Frontal cortex (tissue), 4 donors: ENCODE measurements around the gene ENOX1. TPM values are rescaled to one million over a fixed set of nuclear protein-coding genes. Genes with fewer than 3 reads are reported as not detected.
A peak's percentile ranks its signal among the peaks of the same experiment; 100 is the strongest.

Source experiments
- DNase-seq, 2 donors: peaks; one replicate each; pipeline ENCODE4 v3.0.0; 2012; ENCODE audit warnings: low spot score in 2 of 2
- FAIRE-seq: peaks from 2 replicates; lab custom pipeline; 2012; peaks lifted over from hg19 to GRCh38; lab: Jason Lieb, UNC
- total RNA-seq: library from RNA; depleted of rRNA; stranded (reverse); fragments of >200 nt; gene quantifications from one replicate; pipeline ENCODE4 v1.2.3, GENCODE V29; 2014
- donor health status: control.
- donor health status: control.
- donor health status: control.

The ENOX1 gene
- total RNA-seq, 1 donor from 2014 or later, result 50.5 TPM

DNA sequence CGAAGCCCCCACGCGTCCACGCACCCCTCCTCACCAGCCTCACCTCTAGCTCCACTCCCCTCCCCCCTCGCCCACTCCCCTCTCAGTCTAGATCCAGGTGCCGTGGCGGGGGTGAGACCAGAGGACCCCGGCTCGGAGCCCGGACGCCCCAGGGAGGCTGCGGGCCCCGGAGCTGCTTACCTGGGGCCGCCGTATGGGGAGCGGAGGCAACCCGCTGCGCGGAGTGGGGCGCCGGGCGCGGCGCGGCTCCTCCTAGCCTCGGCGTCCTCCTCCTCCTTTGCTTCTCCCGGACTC, 353 bp downstream of the ENOX1 start:
- no peak for DNase-seq
- FAIRE-seq, result no peak

DNA sequence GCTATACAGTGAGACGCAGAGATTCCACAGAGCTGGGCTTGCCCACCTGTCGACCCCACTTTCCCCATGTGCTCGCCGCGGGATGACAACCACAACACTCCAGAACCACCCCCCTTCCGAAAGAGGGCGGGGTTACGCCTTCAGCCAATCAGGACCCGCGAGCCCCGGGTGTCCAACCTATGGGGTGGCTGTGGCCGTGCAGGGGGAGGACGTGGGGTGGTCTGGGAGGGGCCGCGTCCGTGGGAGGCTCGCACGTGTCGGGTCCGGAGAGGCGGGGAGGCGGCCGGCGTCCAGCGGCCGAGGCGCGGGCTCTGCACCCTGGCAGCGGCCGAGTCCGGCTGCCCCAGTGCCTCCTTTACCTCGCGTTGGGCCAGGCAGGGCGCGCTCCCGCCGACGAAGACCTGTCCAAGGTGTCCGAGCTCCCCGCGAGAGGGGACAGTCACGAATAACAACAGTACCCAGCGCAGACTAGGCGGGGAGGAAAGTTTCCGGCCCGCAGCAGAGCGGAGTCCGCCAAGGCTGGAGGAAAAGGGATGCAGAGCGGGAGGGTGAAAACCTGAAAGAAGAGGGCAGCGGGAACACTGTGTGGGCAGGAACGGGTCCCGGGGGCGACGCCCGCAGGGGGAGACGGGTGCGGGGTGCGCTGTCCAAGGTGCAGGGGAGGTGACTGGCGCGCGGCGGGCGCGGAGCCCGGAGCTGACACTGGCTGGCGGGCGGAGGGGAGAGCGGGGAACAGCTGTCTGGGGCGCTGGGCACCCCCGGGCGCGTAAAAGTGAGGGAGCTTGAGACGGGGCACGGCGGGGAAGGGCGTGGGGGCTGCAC, 911 bp downstream of the ENOX1 start:
- FAIRE-seq, result no peak

DNA sequence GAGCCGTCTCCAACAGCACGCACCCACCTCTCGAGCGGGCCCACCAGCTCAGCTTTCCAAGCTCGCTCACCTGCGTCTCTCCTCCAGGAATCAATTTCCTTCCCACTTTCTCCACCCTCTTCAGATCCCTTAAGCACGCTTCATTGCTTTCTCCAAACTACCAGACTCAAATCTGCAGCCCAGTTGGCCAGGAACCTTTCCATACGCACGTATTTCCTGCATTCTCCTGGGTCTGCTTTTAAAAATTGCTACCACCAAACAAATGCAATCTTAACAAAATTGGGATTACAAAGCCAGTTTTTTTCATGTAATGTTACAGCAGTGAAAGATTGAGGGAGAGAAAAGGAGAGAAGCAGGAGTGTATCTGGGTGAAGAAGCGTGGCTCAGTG, 1.5 kb downstream of the ENOX1 start:
- no peak for FAIRE-seq
- peak in 1 of 2 donors; percentile 22 for DNase-seq

More for the DNA sequence above, 911 bp downstream of the ENOX1 start:
- peak; percentile 76 to 80 for DNase-seq

DNA sequence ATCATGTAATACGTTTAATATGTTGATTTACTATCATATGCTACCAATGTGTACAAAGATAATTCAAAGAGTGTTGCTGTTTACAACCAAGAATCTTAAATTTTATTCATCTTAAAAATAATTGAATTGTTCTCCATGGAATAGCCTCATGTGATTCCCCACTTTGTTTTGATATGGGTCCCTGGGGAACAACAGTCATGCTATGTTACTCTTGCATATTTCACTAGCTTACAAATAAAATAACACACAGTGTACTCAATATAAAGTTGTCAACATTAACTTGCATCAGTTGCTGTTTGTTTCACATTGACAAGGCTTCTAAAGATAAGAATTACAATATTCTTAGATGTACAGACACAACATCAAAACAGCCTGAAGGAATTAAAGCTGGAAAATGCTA, 2.3 kb downstream of the ENOX1 start:
- DNase-seq (no peak), FAIRE-seq (no peak)

DNA sequence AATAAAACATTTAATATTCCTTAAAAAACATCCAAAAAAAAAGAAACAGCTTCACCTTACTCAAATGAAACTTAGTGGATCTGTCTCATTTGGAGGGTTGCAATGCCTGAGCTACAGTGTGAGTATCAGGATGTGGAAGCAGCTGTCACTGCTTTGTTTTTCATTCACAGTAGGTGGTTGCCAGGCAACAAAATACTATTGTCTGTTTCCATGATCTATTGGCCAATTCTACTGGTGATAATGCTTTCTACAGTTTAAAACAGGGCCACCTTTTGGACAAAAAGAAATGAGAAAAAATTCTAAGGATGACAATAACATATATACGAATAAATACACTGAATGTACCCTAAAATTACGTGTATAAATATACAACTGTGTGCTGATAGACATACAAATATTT, 3.0 kb downstream of the ENOX1 start:
- DNase-seq (peak in 1 of 2 donors; percentile 35), FAIRE-seq (no peak)

DNA sequence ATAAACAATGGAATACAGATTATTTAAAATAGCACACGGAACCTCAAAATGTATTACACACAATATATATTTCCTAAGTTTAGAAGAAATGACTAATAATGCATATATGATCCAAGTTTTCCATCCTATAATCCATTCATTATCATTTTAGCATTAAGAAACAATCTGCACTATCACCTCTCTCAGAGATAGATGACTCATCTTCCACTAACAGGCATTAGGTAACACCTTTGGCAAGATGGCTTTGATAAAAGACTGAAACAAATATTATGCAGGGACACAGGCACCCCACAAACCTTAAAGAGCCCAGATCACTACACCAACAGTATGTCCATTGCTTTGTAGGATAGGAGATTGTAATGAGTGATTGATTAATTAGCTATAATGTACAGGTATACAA, 4.1 kb downstream of the ENOX1 start:
- no peak for DNase-seq
- no peak for FAIRE-seq

DNA sequence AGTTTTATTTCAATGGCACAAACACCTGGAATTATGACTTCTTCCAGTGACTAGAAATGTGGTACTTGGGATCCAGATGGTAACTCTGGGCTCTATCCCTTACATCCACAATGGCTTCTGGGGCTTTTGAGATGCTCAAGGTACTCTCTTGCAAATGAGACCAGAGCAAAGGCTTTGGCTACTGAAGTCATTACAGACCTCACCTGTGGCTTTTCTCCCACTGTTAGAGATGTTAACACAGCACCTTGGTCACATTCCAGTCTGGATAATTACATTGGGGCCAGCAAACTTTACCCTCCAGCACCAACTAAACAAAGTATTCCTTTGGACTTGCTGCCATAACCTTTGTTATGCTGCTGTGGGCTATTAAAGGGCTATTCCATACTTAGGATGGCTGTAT, 6.1 kb downstream of the ENOX1 start:
- FAIRE-seq (no peak), DNase-seq (no peak)

DNA sequence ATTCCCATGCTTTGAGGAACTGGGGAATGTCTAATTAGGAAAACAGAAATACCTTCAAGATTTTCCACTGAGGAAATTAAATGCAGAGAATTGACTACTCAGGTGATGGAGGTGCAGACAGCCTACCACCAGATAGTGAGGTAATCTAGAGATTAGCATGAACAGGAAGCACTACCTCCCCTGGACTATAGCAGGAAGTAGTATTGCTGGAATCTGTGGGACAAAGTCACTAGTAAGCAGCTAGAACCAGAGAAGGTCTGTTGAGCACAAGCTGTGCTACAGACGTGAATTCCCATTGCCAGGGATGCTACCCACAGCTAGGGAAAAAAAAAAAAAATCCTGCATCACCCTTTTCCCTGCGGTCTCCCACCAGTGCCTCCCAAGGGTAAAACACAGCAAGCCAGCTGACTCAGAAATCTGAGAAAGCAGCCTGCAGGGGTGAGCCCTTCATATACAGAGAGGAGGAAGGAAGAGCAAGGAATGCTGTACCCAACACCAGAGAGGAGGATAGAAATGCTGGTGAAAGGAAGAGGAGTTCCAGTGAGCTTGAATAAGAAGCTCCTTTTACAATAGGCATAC, 10.2 kb downstream of the ENOX1 start:
- DNase-seq, result no peak
- FAIRE-seq, result no peak

DNA sequence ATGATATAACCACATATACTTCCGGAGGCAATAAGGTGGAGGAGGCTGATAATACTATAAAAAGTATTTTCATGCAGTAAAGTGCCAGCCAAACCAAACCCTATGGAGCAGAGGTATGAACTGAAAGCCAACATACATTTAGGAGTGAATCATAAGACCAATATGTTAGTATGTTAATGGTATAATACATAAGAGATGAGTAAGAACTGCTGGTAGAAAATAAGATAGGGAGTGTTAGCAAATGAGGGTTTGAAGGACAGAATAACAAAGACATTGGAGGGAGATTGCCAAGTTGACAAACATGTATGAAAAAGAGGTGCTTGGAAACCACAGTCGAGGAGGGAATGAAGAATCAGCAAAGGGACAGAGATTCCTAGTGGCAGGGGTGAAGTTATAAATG, 10.8 kb downstream of the ENOX1 start:
- FAIRE-seq, result no peak
- DNase-seq, result no peak

DNA sequence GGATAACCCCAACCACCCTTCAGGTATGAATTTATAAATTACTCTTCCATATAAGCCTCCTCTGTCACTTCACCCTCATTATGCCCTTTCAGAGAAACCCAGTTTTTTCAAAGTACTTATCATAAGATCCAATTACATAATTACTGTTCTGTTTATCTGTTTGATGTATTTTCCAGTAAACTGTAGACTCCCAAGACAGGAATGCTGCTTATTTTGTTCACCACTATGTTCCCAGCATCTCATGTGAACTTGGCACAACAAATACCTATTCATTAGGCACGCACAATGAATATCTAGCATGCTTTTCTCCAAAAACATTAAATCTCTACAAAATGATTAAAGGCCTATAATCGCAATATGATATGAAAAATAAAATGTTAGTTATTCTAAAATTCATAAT, 13.2 kb downstream of the ENOX1 start:
- DNase-seq, result no peak
- no peak for FAIRE-seq

DNA sequence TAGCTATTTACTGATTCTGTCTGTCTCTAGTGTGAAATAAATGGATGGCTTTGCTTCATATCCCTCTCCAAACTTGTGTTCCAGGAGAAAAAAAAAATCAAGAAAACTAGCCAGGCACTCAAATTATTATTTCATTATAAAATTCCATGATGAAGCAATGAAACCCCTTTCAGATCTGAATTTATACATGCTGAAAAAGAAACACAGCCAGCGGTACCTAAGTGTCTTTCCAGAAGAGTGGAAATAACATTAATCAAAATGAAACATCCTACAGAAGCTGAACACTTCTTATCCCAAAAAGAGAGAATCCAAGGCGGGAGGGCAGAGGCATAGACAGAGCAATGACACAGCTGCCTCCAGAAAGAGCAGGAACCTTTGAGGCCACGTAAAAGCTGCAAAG, 15.9 kb downstream of the ENOX1 start:
- FAIRE-seq (no peak), DNase-seq (no peak)

DNA sequence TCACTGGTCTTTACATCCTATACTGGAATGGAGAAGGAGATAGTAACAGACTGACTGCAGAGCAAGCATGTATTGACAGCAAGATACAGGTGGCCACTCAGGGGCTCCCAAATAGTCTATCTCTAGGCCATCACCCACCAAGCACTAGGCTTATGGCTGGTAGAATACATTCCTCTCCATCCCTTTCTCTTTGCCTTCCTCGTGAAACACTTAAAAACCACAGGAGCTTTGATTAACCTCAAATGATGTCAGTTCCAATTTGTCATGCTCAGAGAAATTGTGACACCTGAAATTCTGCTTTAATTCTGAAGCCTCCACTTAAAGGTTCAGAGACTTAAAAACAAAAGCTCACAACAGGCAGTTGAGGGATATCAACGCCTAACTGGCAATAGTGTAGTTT, 17.2 kb downstream of the ENOX1 start:
- FAIRE-seq, result no peak
- DNase-seq, result no peak

DNA sequence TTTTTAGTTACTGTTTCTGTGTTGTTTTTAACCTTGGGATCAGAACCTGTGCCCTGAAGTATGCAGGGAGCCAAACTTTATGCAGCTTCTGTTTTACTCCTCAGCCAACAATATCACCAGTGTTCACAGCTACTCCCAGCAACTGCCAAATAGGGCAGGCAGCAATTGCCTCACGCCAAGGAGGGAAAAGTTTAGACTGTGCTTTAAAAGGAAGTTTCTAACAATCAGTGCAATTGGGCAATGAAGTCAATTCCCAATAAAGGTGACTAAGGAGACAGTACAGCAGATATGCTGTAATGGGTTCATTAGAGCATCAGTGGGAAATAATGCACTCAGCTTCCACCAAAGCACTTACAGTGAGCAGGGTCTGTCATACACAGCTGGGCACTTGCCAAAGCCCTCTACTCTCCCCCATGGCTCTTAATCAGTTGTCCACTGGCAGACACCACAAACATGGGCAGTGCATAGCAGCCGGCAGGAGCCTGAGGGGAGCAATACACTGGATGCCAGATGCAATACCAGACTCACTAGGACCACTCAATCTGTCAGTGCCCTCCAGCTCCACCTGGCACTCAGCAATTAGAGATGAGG, 19.3 kb downstream of the ENOX1 start:
- FAIRE-seq (no peak), DNase-seq (no peak)

DNA sequence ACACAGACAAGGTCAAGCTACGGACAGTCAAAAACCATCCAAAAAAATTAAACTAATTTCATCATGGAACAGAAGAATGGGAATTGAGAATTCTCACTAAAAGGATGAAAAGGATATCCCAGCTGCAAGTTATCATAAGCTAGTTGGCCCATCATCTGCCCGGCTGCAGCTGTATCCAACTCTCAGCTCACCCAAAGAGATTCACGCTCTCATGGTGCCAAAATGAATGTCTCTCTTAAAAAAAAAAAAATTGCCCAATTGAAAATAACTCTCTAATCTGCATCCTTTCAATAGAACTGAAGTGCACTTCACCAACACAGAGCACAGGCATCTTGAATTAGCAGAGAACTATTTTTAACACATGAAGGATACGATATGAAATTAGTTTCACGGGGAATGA, 20.0 kb downstream of the ENOX1 start:
- no peak for DNase-seq
- no peak for FAIRE-seq

DNA sequence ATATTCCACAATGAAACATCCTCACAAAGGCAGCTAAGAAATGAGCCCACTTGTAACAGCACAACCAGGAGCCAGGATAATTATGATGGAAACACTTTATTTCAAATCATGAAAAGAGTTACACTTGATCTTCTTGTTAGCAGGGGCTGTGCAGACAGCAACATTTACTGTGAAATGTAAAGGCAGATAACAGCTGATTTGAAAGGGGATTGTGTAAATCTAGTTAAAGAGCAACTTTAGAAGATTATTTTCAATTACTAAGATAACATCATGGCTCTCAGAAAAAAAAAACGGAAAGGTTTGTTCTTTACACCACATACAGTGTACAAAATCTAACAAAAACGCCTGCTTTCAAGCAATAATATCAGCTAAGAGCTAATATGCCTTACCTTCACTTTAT, 22.4 kb downstream of the ENOX1 start:
- no peak for DNase-seq
- no peak for FAIRE-seq

DNA sequence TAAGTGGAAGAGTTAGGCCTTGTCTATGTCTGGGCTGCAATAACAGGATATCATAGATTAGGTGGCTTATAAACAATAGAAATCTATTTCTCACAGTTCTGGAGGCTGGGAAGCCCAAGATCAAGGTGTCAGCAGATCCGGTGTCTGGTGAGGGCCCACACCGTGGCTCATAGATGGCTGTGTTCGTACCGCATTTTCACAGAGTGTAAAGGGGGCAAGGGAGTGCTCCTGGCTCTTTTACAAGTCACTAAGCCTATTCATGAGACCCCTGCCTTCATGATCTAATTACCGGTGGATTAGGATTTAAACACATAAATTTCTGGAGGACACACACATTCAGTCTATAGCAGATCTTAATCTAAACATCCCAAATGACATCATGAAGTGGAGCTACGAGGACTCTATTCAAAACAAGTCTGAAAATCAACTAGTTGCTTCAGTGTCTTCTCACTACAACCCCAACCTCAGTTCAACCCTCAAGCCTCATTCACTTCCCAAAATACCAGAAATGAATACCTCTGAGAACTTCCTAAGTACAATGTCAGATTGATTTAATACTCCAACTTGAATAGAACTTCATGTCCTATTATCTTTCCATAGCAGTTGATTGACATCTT, 23.5 kb downstream of the ENOX1 start:
- DNase-seq (no peak), FAIRE-seq (no peak)

DNA sequence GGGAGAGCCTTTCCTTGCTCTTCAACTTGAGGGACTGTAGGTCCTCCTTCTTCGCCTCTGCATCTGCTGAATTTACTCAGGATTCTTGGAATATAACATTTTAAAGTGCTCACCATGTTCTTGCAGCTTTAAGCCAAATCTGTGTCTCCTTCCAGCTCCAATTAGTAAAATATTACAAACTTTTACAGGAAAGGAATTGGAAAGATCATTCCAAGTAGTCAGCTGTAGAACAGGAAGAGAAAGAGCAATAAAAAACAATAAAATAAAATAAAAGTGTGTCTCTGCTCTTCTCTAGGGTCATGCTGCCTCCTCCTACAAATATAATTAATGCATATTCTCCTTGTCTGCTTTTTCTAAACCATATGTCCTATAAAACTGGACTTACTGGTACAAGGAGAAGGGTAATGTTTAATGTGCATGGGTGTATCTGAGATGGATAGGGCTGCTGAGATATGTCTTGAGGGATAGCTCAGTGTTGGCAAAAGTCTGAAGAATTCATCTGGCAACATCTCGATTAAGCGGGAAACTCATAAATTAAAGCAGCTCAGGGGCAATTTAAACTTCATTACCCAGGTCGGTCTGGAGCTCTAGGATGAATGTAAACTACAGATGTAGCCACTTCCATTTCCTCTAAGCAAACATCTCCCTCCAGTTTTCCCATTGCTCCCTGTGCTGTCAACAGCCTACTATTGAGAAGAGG, 25.0 kb downstream of the ENOX1 start:
- FAIRE-seq (no peak), DNase-seq (no peak)

DNA sequence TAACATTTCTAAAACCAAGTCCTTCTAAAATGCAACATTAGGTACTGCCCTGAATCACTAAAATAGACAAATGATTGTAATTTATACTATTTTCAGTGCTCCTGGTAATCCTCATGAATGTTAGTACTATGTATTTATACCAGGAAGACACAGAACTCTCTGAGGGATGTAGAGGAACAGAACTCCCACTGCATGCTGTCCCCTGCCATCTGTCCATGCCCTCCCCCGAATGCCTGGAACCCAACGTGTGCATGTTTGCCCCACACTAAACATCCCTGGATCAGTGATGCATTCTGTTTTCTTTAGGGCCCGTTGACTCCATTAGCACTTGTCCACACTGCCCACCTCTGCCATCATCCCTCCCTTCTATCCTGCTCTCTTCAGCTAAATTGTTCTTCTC, 26.5 kb downstream of the ENOX1 start:
- DNase-seq, result no peak
- no peak for FAIRE-seq

DNA sequence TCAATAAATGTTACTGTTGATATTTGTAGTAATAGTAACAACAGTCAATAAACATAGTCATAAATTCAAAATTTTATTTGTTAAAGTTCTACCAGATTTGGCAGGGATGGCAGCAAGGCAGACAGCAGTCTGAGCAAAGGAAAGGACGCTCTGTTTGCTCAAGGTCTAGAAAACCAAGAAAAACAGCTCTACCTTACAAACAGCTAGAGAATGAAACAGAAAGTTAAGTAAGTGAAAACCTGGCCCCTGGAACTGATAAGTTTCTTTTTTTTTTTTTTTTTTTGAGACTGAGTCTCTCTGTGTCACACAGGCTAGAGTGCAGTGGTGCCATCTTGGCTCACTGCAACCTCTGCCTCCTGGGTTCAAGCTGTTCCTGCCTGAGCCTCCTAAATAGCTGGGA, 27.9 kb downstream of the ENOX1 start:
- no peak for FAIRE-seq
- DNase-seq, result no peak

DNA sequence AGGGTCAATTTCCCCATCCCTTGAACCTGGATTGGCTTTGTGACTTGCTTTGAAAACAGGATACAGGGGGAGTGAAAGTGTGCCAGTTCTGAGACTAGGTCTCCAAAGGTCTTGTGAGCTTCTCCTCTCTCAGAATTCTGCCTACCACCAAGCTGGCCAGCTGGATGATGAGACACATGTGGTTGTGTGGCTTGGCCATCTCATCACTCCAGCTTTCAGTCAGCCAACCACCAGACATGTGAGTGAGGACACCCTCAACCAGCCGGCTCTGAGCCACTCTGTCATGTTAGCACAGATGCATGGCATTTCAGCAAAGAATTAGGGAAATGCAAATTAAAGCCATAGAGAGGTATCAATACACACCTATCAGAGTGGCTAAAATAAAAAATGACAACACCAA, 29.5 kb downstream of the ENOX1 start:
- DNase-seq, result no peak
- no peak for FAIRE-seq

DNA sequence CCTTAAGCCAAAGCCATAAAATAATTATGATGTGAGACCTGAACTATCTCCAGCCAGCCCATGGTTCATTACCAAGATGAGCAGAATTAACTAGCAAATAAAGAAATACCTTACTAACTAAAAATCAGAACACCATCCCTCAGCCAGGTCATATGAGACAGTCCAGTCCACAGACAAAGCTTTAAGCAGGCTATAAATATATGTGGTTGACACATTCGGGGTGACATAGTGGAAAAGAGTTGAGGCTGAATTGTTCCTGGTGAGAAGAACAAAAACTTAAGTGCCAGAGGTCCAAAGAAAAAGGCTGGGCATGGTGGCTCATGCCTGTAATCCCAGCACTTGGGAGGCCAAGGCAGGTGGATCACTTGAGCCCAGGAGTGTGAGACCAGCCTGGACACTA, 30.9 kb downstream of the ENOX1 start:
- FAIRE-seq, result no peak
- DNase-seq, result no peak
